ENCODE measurements around the gene GALNT14. TPM values are rescaled to one million over a fixed set of nuclear protein-coding genes. Genes with fewer than 3 reads are reported as not detected.

GALNT14 gene
- polyA plus RNA-seq, 2 donors = 17.2 to 23.5 TPM

DNA sequence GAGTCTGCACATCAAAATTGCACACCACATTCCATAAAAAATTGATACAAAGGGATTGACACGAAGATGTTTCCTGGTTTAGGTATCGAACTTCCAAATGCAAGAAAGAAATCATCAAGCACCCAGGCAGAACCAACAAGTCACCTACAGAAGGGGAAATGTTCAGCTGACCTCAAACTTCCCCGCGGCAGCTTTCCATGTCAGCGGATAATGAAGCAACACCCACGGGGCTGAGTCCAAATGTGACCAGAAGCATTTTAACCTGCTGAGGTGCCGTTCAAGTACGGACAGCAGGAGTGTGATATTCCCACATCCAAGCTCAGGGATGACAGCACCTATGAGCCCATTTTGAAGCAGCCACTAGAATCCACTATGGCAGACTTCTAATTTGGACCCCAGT is 124.9 kb downstream of the GALNT14 start:
- Histone ChIP-seq H3K9me3 (ENCODE audit: control insufficient read depth in 2 of 2, insufficient read depth in 1 of 2, low read depth in 1 of 2, low read length in 1 of 2) (no peaks in the 10 kb centered on the region), H3K27ac (ENCODE audit: low read depth in 2 of 2, low read length in 1 of 2) (no peak overlapping the region), H3K36me3 (ENCODE audit: control insufficient read depth in 2 of 2, insufficient read depth in 2 of 2, low read length in 1 of 2) (no peaks in the 10 kb centered on the region), H3K4me3 (ENCODE audit: low read depth in 1 of 2, low read length in 2 of 2) (no peak overlapping the region), H3K27me3 (ENCODE audit: control insufficient read depth in 1 of 2, insufficient read depth in 2 of 2, low read length in 2 of 2) (no peaks in the 10 kb centered on the region), H3K4me1 (ENCODE audit: control insufficient read depth in 2 of 2, insufficient read depth in 2 of 2, low read length in 1 of 2) (peaks cover 2 to 3% of the 10 kb centered on the region in 2 donors)
- WGBS, 2 donors = 79 to 80% methylated on average over 8 of the region's 8 CpGs

DNA sequence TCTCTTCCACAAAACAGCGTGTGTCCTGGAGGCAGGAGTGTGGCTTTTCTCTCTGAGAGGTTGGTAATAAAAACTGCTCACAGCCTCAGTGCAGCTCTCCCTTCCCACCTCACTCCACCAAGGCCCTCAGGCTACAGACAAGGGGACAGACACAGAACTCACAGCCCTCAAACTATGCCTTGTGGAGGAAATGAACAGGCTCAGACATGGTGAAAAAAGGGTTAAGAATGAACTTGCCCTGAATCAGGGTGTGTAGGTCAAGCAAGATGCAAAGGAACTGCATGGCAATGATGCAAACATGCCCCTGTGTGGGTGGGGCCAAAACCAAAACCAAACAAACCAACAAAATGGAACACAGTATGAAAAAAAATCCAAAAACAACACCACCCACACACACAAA is 125.8 kb downstream of the GALNT14 start:
- Histone ChIP-seq H3K36me3 (ENCODE audit: control insufficient read depth in 2 of 2, insufficient read depth in 2 of 2, low read length in 1 of 2) (no peaks in the 10 kb centered on the region), H3K27me3 (ENCODE audit: control insufficient read depth in 1 of 2, insufficient read depth in 2 of 2, low read length in 2 of 2) (no peaks in the 10 kb centered on the region), H3K27ac (ENCODE audit: low read depth in 2 of 2, low read length in 1 of 2) (no peak overlapping the region), H3K4me1 (ENCODE audit: control insufficient read depth in 2 of 2, insufficient read depth in 2 of 2, low read length in 1 of 2) (peaks cover 2 to 3% of the 10 kb centered on the region in 2 donors), H3K9me3 (ENCODE audit: control insufficient read depth in 2 of 2, insufficient read depth in 1 of 2, low read depth in 1 of 2, low read length in 1 of 2) (no peaks in the 10 kb centered on the region), H3K4me3 (ENCODE audit: low read depth in 1 of 2, low read length in 2 of 2) (no peak overlapping the region)
- WGBS, 2 donors = 71 to 76% methylated on average over 1 of the region's 1 CpG

DNA sequence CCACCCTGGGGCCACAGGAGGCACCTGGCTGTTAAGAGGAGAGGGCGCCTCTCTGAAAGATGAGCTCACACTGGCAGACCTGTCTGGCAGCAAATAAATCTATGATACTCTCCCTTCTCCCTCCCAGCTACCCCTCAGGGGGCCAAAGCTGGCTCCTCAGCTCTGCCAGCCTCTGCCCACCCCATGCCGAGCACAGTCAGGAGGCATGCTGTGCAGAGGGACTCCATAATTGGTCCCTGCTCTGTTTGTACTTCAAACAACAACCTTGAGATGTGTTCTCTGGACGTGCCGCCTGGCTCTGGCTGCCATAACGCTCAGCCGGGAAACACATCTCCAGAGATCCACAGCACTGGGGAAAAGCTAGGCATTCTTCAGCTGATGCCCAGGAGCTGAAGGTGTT is 126.7 kb downstream of the GALNT14 start:
- H3K27me3 ChIP-seq (ENCODE audit: control insufficient read depth in 1 of 2, insufficient read depth in 2 of 2, low read length in 2 of 2) = no peaks in the 10 kb centered on the region
- WGBS, 2 donors = 83 to 87% methylated on average over 6 of the region's 6 CpGs
- H3K4me3 ChIP-seq (ENCODE audit: low read depth in 1 of 2, low read length in 2 of 2) = no peak overlapping the region
- H3K4me1 ChIP-seq (ENCODE audit: control insufficient read depth in 2 of 2, insufficient read depth in 2 of 2, low read length in 1 of 2) = peaks cover 2 to 3% of the 10 kb centered on the region in 2 donors
- no peaks in the 10 kb centered on the region for H3K36me3 ChIP-seq (ENCODE audit: control insufficient read depth in 2 of 2, insufficient read depth in 2 of 2, low read length in 1 of 2)
- no peak overlapping the region for H3K27ac ChIP-seq (ENCODE audit: low read depth in 2 of 2, low read length in 1 of 2)
- no peaks in the 10 kb centered on the region for H3K9me3 ChIP-seq (ENCODE audit: control insufficient read depth in 2 of 2, insufficient read depth in 1 of 2, low read depth in 1 of 2, low read length in 1 of 2)

DNA sequence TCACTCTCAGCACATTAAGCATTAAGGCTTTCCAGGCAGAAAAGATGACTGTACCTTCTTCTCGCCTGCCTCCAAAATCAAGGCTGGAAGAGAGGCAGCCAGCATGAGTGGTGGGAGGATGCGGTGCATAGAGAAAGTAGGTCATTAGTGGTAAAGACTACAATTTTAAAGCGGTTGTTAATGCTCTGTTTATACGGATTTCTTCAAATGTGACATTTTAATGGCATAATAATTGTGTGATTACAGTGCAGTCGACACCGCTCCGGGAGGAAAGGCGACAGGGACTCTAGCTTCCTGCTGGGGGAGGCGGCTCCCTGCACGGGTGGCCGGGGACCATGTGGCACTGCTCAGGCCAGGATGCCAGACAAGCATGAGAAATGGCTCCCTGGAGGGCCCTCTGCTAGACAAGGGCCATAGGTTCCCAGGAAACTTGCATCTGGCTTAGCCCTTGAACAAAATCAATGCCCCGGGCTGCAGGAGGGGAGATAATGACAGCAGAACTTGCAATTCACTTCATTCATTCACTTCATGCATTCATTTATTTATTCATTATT is 129.6 kb downstream of the GALNT14 start:
- 57 to 62% methylated on average over 12 of the region's 12 CpGs for WGBS, 2 donors
- Histone ChIP-seq H3K9me3 (ENCODE audit: control insufficient read depth in 2 of 2, insufficient read depth in 1 of 2, low read depth in 1 of 2, low read length in 1 of 2) (no peaks in the 10 kb centered on the region), H3K4me1 (ENCODE audit: control insufficient read depth in 2 of 2, insufficient read depth in 2 of 2, low read length in 1 of 2) (peaks cover 3 to 4% of the 10 kb centered on the region in 2 donors), H3K4me3 (ENCODE audit: low read depth in 1 of 2, low read length in 2 of 2) (no peak overlapping the region), H3K27me3 (ENCODE audit: control insufficient read depth in 1 of 2, insufficient read depth in 2 of 2, low read length in 2 of 2) (no peaks in the 10 kb centered on the region), H3K36me3 (ENCODE audit: control insufficient read depth in 2 of 2, insufficient read depth in 2 of 2, low read length in 1 of 2) (no peaks in the 10 kb centered on the region), H3K27ac (ENCODE audit: low read depth in 2 of 2, low read length in 1 of 2) (no peak overlapping the region)

DNA sequence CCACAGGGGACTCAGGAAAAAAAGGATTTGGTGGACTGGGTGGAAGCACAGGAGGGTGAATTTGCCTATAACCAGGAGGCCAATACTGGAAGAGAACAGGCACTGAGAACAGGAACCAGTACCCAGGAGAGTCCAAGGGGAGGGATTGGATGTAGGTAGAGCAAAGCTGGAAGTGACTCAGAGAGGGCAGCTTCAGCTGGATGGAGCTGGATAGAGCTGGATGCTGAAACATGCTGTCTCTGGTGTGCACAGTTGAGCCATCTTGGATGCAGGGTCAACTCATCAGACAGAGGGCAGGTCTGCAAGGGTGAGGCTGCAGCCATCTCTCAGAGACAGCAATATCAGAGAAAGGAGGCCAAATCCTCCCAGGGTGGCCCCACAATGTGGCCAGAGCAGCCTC is 134.0 kb downstream of the GALNT14 start:
- peaks cover 0 to 2% of the 10 kb centered on the region in 2 donors for H3K4me1 ChIP-seq (ENCODE audit: control insufficient read depth in 2 of 2, insufficient read depth in 2 of 2, low read length in 1 of 2)
- H3K27ac ChIP-seq (ENCODE audit: low read depth in 2 of 2, low read length in 1 of 2) = no peak overlapping the region
- no peaks in the 10 kb centered on the region for H3K27me3 ChIP-seq (ENCODE audit: control insufficient read depth in 1 of 2, insufficient read depth in 2 of 2, low read length in 2 of 2)
- no peaks in the 10 kb centered on the region for H3K36me3 ChIP-seq (ENCODE audit: control insufficient read depth in 2 of 2, insufficient read depth in 2 of 2, low read length in 1 of 2)
- peaks cover 0 to 2% of the 10 kb centered on the region in 2 donors for H3K9me3 ChIP-seq (ENCODE audit: control insufficient read depth in 2 of 2, insufficient read depth in 1 of 2, low read depth in 1 of 2, low read length in 1 of 2)
- H3K4me3 ChIP-seq (ENCODE audit: low read depth in 1 of 2, low read length in 2 of 2) = no peak overlapping the region

DNA sequence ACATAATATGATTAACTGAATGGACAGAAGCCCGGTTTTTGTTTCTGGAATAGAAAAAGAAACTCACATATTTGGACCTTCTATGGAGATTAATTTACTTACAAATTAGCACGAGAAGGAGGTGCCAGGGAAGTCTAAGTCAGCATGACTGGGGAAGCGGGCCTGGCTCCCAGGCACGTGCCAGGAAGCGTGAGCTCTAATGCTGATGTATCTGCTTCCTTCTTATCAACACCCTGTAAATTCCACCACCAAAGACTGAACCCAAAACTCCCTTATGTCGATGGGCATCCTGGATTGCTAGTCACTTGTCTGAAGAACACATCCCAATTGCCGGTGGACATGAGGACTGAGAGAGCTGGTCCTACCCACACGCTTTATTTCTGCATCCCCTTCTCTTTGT is 134.5 kb downstream of the GALNT14 start:
- Histone ChIP-seq H3K27me3 (ENCODE audit: control insufficient read depth in 1 of 2, insufficient read depth in 2 of 2, low read length in 2 of 2) (no peaks in the 10 kb centered on the region), H3K9me3 (ENCODE audit: control insufficient read depth in 2 of 2, insufficient read depth in 1 of 2, low read depth in 1 of 2, low read length in 1 of 2) (peaks cover 0 to 2% of the 10 kb centered on the region in 2 donors), H3K4me1 (ENCODE audit: control insufficient read depth in 2 of 2, insufficient read depth in 2 of 2, low read length in 1 of 2) (peaks cover 0 to 2% of the 10 kb centered on the region in 2 donors), H3K27ac (ENCODE audit: low read depth in 2 of 2, low read length in 1 of 2) (no peak overlapping the region), H3K36me3 (ENCODE audit: control insufficient read depth in 2 of 2, insufficient read depth in 2 of 2, low read length in 1 of 2) (no peaks in the 10 kb centered on the region), H3K4me3 (ENCODE audit: low read depth in 1 of 2, low read length in 2 of 2) (no peak overlapping the region)
- WGBS, 2 donors = 53 to 65% methylated on average over 8 of the region's 8 CpGs

DNA sequence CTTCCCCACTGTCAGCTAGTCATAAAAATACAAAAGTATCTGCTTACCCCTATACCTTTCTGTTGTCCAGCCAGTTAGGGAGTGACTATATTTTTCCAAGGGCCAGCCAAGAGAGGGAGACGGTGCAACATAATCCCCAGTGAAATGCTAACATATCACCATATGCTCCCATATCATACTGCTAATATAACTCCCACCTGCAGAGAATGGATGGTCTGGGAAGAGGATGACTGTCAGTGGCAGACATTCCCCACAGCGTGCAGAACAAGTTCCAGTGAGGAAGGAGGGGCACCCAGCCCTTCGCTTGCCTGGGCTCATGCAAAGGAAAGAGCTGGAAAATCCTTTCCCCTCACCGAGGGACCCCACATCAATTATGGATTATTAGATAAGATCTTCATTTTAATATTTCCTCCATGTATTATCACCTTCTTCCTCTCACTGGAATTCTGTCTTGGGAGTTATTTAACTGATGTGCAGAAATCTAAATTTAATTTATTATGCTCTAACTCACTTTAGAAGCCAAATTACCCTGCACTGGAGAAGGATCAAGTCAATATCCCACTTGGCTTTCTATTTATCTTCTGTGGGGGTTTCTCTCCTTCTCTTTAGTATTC is 135.6 kb downstream of the GALNT14 start:
- Histone ChIP-seq H3K36me3 (ENCODE audit: control insufficient read depth in 2 of 2, insufficient read depth in 2 of 2, low read length in 1 of 2) (no peaks in the 10 kb centered on the region), H3K9me3 (ENCODE audit: control insufficient read depth in 2 of 2, insufficient read depth in 1 of 2, low read depth in 1 of 2, low read length in 1 of 2) (peaks cover 0 to 2% of the 10 kb centered on the region in 2 donors), H3K27me3 (ENCODE audit: control insufficient read depth in 1 of 2, insufficient read depth in 2 of 2, low read length in 2 of 2) (no peaks in the 10 kb centered on the region), H3K4me3 (ENCODE audit: low read depth in 1 of 2, low read length in 2 of 2) (no peak overlapping the region), H3K4me1 (ENCODE audit: control insufficient read depth in 2 of 2, insufficient read depth in 2 of 2, low read length in 1 of 2) (peaks cover 0 to 2% of the 10 kb centered on the region in 2 donors), H3K27ac (ENCODE audit: low read depth in 2 of 2, low read length in 1 of 2) (no peak overlapping the region)
- WGBS, 2 donors = 78 to 79% methylated on average over 4 of the region's 4 CpGs

DNA sequence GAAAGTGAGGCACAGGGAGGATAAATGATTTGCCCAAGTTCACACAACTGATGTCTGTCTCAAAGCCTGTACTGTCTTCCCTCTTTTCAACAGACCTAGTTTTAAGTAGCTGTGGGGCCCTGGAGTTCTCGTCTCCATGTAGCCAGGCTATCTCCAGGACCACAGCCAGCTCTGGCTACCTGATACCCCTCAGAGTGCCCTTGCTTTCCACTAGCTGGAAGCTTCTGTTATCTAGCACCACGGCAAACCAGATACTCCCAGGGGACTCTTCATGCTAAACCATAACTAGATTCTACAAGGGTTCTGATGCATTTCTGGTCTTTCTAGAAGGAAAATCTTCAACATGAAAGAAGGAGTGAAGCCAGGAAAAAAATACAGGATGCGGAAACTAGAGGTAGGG is 137.3 kb downstream of the GALNT14 start:
- Histone ChIP-seq H3K27me3 (ENCODE audit: control insufficient read depth in 1 of 2, insufficient read depth in 2 of 2, low read length in 2 of 2) (no peaks in the 10 kb centered on the region), H3K36me3 (ENCODE audit: control insufficient read depth in 2 of 2, insufficient read depth in 2 of 2, low read length in 1 of 2) (no peaks in the 10 kb centered on the region)
- 84 to 85% methylated on average over 3 of the region's 3 CpGs for WGBS, 2 donors

DNA sequence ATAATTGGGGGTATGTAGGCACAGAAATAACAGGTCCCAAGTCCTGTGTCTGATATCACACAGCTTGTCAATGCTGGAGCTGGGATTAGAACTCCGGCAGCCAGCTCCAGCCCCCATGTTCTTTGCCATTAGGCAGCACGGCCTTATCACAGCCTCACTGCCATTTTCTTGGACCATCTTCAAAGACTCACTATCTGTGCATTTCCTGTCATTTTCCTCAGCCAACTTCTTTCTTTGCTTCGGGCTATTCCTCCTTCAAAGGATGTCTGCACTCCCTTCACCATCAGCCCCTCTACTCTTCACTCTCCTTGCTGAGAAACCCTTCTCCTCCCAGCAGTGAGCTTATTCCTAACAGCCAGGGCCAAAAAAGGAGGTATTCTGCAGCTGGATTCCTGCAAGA is 139.6 kb downstream of the GALNT14 start:
- Histone ChIP-seq H3K4me3 (ENCODE audit: low read depth in 1 of 2, low read length in 2 of 2) (no peak overlapping the region), H3K27me3 (ENCODE audit: control insufficient read depth in 1 of 2, insufficient read depth in 2 of 2, low read length in 2 of 2) (no peaks in the 10 kb centered on the region), H3K4me1 (ENCODE audit: control insufficient read depth in 2 of 2, insufficient read depth in 2 of 2, low read length in 1 of 2) (peaks cover 0 to 1% of the 10 kb centered on the region in 2 donors), H3K36me3 (ENCODE audit: control insufficient read depth in 2 of 2, insufficient read depth in 2 of 2, low read length in 1 of 2) (no peaks in the 10 kb centered on the region), H3K9me3 (ENCODE audit: control insufficient read depth in 2 of 2, insufficient read depth in 1 of 2, low read depth in 1 of 2, low read length in 1 of 2) (peaks cover 0 to 2% of the 10 kb centered on the region in 2 donors), H3K27ac (ENCODE audit: low read depth in 2 of 2, low read length in 1 of 2) (no peak overlapping the region)
- WGBS, 2 donors = 54 to 62% methylated on average over 3 of the region's 3 CpGs

More for the DNA sequence above, 137.3 kb downstream of the GALNT14 start:
- no peak overlapping the region for H3K27ac ChIP-seq (ENCODE audit: low read depth in 2 of 2, low read length in 1 of 2)
- H3K4me1 ChIP-seq (ENCODE audit: control insufficient read depth in 2 of 2, insufficient read depth in 2 of 2, low read length in 1 of 2) = peaks cover 0 to 2% of the 10 kb centered on the region in 2 donors
- H3K4me3 ChIP-seq (ENCODE audit: low read depth in 1 of 2, low read length in 2 of 2) = no peak overlapping the region
- H3K9me3 ChIP-seq (ENCODE audit: control insufficient read depth in 2 of 2, insufficient read depth in 1 of 2, low read depth in 1 of 2, low read length in 1 of 2) = peaks cover 0 to 2% of the 10 kb centered on the region in 2 donors

DNA sequence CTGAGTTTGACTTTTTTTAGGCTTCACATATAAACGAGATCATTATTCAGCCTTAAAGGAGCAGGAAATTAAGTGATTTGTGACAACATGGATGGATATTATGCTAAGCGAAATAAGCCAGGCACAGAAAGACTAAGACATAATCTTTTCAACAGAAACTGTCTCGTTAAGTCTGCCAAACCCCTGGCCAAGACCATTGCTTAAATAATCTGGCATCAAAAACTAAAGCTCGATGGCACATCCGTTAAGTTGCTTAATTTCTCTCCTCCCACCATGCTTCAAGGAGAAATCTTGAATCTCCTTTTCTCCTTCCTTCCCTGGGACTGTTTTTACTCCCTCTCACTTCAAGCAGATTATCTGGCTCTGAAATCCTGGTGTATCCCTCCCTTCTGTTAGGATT is 140.3 kb downstream of the GALNT14 start:
- 68 to 70% methylated on average over 5 of the region's 5 CpGs for WGBS, 2 donors
- Histone ChIP-seq H3K27ac (ENCODE audit: low read depth in 2 of 2, low read length in 1 of 2) (no peak overlapping the region), H3K4me1 (ENCODE audit: control insufficient read depth in 2 of 2, insufficient read depth in 2 of 2, low read length in 1 of 2) (peaks cover 0 to 2% of the 10 kb centered on the region in 2 donors)

More for the DNA sequence above, 140.3 kb downstream of the GALNT14 start:
- no peak overlapping the region for H3K4me3 ChIP-seq (ENCODE audit: low read depth in 1 of 2, low read length in 2 of 2)
- H3K36me3 ChIP-seq (ENCODE audit: control insufficient read depth in 2 of 2, insufficient read depth in 2 of 2, low read length in 1 of 2) = no peaks in the 10 kb centered on the region
- H3K27me3 ChIP-seq (ENCODE audit: control insufficient read depth in 1 of 2, insufficient read depth in 2 of 2, low read length in 2 of 2) = no peaks in the 10 kb centered on the region
- H3K9me3 ChIP-seq (ENCODE audit: control insufficient read depth in 2 of 2, insufficient read depth in 1 of 2, low read depth in 1 of 2, low read length in 1 of 2) = peaks cover 0 to 2% of the 10 kb centered on the region in 2 donors
